HL-60 (cell line): Measurements from ENCODE around the gene TMEM184B.

Experiments
- CTCF ChIP-seq: IDR thresholded peaks from one replicate; pipeline ENCODE4 v1.5.1; 2011; ENCODE audit warnings: low read length, control low read depth, inconsistent platforms; ENCODE audit not compliant: insufficient read depth
- GABPA ChIP-seq: IDR thresholded peaks from 2 replicates; pipeline ENCODE4 v1.6.1; 2012; ENCODE audit warnings: low read depth
- POLR2AphosphoS5 ChIP-seq: IDR thresholded peaks from 2 replicates; pipeline ENCODE4 v1.6.1; 2012; ENCODE audit warnings: low read depth
- REST ChIP-seq: IDR thresholded peaks from 2 replicates; pipeline ENCODE4 v1.6.1; 2012; ENCODE audit warnings: low read depth; ENCODE audit not compliant: insufficient replicate concordance
- SPI1 ChIP-seq: IDR thresholded peaks from 2 replicates; pipeline ENCODE4 v1.6.1; 2012; ENCODE audit warnings: low read depth, mild to moderate bottlenecking, borderline replicate concordance

- TF ChIP-seq REST = no peak
- no peak for TF ChIP-seq CTCF
- TF ChIP-seq GABPA = no peak
- no peak for TF ChIP-seq SPI1
- TF ChIP-seq POLR2AphosphoS5 = no peak
Measured at GRCh38 chr22:38203090-38203810, 69.6 kb downstream of the TMEM184B start.
